HFF-Myc (cell line): ENCODE results near the gene LARP4B.

Experiments
- DNase-seq: peaks from one replicate; pipeline ENCODE4 v3.0.0-alpha.2; 2011; ENCODE audit warnings: low read depth; ENCODE audit errors: extremely low read depth
- H3K4me3 ChIP-seq: replicated peaks from 2 replicates; pipeline ENCODE4 v1.5.1; 2011; ENCODE audit warnings: low read depth, mild to moderate bottlenecking, control low read depth, low read length
- TF ChIP-seq, protein P1 (sequence below): IDR thresholded peaks from 2 replicates; pipeline ENCODE4 v1.5.1; 2012; ENCODE audit warnings: mild to moderate bottlenecking, low read depth, low read length, control low read depth; ENCODE audit errors: missing control alignments

LARP4B gene

GRCh38 chr10:917999-918398 lies 13.5 kb downstream of the LARP4B start:
- no peak for DNase-seq
- no peak overlapping the region for H3K4me3 ChIP-seq
- TF ChIP-seq, protein P1, sequence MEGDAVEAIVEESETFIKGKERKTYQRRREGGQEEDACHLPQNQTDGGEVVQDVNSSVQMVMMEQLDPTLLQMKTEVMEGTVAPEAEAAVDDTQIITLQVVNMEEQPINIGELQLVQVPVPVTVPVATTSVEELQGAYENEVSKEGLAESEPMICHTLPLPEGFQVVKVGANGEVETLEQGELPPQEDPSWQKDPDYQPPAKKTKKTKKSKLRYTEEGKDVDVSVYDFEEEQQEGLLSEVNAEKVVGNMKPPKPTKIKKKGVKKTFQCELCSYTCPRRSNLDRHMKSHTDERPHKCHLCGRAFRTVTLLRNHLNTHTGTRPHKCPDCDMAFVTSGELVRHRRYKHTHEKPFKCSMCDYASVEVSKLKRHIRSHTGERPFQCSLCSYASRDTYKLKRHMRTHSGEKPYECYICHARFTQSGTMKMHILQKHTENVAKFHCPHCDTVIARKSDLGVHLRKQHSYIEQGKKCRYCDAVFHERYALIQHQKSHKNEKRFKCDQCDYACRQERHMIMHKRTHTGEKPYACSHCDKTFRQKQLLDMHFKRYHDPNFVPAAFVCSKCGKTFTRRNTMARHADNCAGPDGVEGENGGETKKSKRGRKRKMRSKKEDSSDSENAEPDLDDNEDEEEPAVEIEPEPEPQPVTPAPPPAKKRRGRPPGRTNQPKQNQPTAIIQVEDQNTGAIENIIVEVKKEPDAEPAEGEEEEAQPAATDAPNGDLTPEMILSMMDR = no peak

GRCh38 chr10:917416-917720 lies 14.1 kb downstream of the LARP4B start:
- no peak overlapping the region for H3K4me3 ChIP-seq
- TF ChIP-seq, protein P1 = no peak
- no peak for DNase-seq

- TF ChIP-seq, protein P1 = no peak
- no peak overlapping the region for H3K4me3 ChIP-seq
- no peak for DNase-seq
These were observed 14.6 kb downstream of the LARP4B start for GRCh38 chr10:916716-917415.

DNA sequence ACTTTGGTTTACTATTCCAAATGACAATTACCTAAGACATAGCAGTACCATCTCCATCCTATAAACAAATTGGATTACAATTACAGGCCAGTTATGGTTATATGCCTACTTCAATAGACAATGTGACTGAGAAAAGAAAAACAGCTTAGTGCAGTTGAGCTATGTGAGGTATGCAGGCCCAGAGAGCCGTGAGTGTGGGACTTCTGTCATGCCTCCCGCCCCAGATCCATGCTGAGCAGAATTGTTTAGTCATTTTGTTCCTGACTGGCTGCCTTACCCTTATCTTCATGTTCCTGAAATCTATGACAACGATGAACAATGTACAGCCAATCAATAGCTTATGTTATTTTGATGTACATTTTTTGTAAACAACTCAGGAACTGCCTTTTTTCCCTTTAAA lies 21.7 kb downstream of the LARP4B start:
- no peak for DNase-seq
- TF ChIP-seq, protein P1 = no peak
- no peak overlapping the region for H3K4me3 ChIP-seq

DNA sequence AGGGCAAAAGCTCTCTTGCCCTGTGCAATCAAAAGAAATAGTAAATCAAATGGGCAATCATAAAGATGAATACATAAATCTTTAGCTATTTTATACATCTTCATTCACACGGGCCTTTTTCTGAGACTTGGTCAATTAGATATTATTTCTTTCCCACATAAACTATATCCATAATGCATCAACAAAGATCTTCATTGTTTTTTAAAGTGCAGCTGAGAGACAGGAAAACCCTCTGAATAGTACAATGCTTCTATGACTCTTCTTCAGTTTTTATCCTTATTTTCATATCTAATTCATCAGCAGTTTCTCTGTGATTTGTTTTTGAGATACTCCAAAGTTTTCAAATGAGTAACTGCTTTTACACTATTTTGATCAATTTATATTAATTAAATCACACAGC lies 25.5 kb downstream of the LARP4B start:
- DNase-seq = no peak
- TF ChIP-seq, protein P1 = no peak
- no peak overlapping the region for H3K4me3 ChIP-seq

DNA sequence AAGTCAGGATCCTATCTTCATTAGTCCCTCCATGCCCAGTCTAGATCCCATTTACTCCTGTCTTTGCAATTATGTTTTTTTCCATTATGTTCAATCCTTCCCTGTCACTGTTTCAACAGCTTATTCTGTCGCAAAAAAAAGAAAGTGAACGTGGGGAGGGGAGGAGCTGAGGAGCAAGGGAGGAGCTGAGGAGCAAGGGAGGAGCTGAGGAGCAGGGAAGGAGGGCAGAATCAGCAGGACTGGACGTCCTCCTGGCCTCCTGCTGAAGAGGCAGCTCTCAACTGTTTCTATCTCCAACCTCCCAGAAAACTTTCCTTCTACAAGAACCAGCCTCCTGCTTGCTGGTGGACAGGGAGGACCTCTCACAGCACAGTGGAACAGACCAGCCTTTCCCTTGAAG lies 26.0 kb downstream of the LARP4B start:
- H3K4me3 ChIP-seq = no peak overlapping the region
- no peak for DNase-seq
- TF ChIP-seq, protein P1 = no peak

DNA sequence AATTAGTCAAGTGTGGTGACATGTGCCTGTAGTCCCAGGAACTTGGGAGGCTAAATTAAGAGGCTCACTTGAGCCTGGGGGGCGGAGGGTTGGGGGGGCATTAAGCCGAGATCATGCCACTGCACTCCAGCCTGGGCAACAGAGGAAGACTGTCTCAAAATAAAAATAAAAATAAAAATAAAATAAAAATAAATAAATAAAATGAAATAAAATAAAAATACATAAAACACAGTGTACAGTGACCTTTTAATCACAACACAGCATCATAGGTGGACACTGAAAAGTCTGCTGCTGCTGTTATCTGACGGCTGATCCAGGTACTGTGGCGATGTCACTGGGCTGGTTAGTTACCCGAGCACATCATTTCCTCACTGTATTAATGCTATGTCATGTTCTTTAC lies 27.1 kb downstream of the LARP4B start:
- no peak overlapping the region for H3K4me3 ChIP-seq
- TF ChIP-seq, protein P1 = no peak
- no peak for DNase-seq
